ENCODE results near the gene ATXN2. TPM values are rescaled to one million over a fixed set of nuclear protein-coding genes. Genes with fewer than 3 reads are reported as not detected.
"Not testable (repeated sequence)": the region's sequence is repeated elsewhere in the genome, so short reads cannot be mapped to it uniquely, and the experiment has no call there.

Gene ATXN2
- total and polyA plus RNA-seq, 4 donors, result 11.5 to 33.1 (median 22.1) TPM

DNA sequence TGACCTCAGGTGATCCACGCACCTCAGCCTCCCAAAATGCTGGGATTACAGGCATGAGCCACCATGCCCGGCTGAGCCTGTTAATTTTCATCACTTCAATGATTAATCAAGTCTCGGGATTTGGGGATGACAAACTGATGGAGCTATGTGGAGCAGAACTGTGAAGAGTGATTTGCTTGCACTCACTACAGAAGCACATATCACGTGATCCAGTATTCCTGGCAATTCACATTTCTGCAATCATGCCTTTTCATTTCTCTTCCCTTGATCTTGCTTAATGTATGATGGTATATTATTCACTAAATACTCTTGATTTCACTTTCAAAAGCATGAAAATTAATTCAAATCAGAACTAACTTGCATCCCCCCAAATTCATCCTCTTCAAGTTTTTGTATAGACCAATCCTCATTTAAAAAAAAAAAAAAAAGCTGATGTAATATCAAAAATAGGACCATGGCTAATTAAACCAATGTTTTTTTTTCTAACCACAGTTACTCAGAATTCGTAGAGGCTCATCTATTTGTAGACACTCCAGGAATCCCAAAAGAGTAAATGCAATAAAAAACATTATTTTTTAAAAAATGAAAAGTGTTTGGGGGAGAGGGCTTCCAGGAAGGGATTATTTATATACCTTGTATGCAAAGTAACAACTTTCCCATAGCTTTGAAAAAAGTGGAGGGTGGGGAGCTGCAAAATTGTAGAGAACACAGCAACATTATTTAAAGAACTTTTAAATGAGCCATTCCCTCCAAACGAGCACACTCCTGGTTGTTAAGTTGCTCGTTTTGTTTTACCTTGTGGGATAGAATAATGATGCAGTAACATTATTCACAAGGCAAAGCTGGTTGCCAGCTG is 7.0 kb upstream of the ATXN2 start:
- Histone ChIP-seq H3K9ac (ENCODE audit: low read depth in 1 of 2, low read length in 2 of 2) (no peak overlapping the region), H3K27ac (ENCODE audit: low read depth in 1 of 2, low read length in 2 of 2) (no peak overlapping the region), H3K4me1 (ENCODE audit: control insufficient read depth in 4 of 4, insufficient read depth in 4 of 4, low read length in 3 of 4) (no peaks in the 10 kb centered on the region), H3K36me3 (ENCODE audit: control insufficient read depth in 4 of 4, insufficient read depth in 3 of 4, low read depth in 1 of 4, low read length in 3 of 4) (no peaks in the 10 kb centered on the region), H3K27me3 (ENCODE audit: control insufficient read depth in 4 of 4, insufficient read depth in 4 of 4, low read length in 3 of 4) (no peaks in the 10 kb centered on the region), H3K4me3 (ENCODE audit: low read depth in 1 of 3, low read length in 3 of 3) (no peak overlapping the region), H3K9me3 (ENCODE audit: control insufficient read depth in 4 of 4, low read length in 3 of 4) (no peaks in the 10 kb centered on the region)
- WGBS, result 91% methylated on average over 7 of the region's 7 CpGs
- DNase-seq (ENCODE audit: low spot score), result no peak
- no peak for TF ChIP-seq GABPA (IDR thresholded peaks at IDR 0.05 in 1 of 2, conservative IDR thresholded peaks at IDR 0.05 in 1 of 2)
- no peak for TF ChIP-seq JUND (IDR thresholded peaks at IDR 0.05)
- no peak for TF ChIP-seq RAD21 (IDR thresholded peaks at IDR 0.05)
- TF ChIP-seq, protein P1, sequence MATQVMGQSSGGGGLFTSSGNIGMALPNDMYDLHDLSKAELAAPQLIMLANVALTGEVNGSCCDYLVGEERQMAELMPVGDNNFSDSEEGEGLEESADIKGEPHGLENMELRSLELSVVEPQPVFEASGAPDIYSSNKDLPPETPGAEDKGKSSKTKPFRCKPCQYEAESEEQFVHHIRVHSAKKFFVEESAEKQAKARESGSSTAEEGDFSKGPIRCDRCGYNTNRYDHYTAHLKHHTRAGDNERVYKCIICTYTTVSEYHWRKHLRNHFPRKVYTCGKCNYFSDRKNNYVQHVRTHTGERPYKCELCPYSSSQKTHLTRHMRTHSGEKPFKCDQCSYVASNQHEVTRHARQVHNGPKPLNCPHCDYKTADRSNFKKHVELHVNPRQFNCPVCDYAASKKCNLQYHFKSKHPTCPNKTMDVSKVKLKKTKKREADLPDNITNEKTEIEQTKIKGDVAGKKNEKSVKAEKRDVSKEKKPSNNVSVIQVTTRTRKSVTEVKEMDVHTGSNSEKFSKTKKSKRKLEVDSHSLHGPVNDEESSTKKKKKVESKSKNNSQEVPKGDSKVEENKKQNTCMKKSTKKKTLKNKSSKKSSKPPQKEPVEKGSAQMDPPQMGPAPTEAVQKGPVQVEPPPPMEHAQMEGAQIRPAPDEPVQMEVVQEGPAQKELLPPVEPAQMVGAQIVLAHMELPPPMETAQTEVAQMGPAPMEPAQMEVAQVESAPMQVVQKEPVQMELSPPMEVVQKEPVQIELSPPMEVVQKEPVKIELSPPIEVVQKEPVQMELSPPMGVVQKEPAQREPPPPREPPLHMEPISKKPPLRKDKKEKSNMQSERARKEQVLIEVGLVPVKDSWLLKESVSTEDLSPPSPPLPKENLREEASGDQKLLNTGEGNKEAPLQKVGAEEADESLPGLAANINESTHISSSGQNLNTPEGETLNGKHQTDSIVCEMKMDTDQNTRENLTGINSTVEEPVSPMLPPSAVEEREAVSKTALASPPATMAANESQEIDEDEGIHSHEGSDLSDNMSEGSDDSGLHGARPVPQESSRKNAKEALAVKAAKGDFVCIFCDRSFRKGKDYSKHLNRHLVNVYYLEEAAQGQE (IDR thresholded peaks at IDR 0.05), result no peak

DNA sequence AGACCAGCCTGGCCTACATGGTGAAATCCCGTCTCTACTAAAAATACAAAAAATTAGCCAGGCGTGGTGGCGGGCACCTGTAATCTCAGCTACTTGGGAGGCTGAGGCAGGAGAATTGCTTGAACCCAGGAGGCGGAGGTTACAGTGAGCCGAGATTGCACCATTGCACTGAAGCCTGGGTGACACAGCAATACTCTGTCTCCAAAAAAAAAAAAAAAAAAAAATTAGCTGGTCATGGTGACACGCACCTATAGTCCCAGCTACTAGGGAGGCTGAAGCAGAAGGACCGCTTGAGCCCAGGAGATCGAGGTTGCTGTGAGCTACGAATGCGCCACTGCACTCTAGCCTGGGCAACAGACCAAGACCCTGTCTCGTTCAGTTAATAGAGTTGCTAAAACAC is 3.7 kb upstream of the ATXN2 start:
- H3K9ac ChIP-seq (ENCODE audit: low read depth in 1 of 2, low read length in 2 of 2); DNase-seq (ENCODE audit: low spot score); H3K4me3 ChIP-seq (ENCODE audit: low read depth in 1 of 3, low read length in 3 of 3); H3K27me3 ChIP-seq (ENCODE audit: control insufficient read depth in 4 of 4, insufficient read depth in 4 of 4, low read length in 3 of 4); H3K36me3 ChIP-seq (ENCODE audit: control insufficient read depth in 4 of 4, insufficient read depth in 3 of 4, low read depth in 1 of 4, low read length in 3 of 4); H3K4me1 ChIP-seq (ENCODE audit: control insufficient read depth in 4 of 4, insufficient read depth in 4 of 4, low read length in 3 of 4); H3K9me3 ChIP-seq (ENCODE audit: control insufficient read depth in 4 of 4, low read length in 3 of 4); H3K27ac ChIP-seq (ENCODE audit: low read depth in 1 of 2, low read length in 2 of 2): not testable (repeated sequence)
- WGBS, result 96% methylated on average over 11 of the region's 11 CpGs

DNA sequence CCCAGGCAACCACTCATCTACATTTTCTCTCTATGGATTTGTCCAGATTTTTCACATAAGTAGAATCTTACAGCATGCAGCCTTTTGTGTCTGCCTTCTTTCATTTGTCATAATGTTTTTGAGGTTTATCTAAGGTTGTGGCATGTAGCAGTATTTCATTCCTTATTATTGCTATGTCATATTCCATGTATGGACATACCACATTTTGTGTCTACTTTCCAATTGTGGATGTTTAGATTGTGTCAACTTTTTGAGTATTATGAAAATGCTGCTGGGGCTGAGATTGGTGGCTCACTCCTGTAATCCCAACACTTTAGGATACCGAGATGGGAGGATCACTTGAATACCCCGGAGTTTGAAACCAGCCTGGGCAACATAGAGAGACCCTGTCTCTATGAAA is 3.2 kb upstream of the ATXN2 start:
- Histone ChIP-seq H3K27me3 (ENCODE audit: control insufficient read depth in 4 of 4, insufficient read depth in 4 of 4, low read length in 3 of 4) (no peaks in the 10 kb centered on the region), H3K4me3 (ENCODE audit: low read depth in 1 of 3, low read length in 3 of 3) (no peak overlapping the region), H3K4me1 (ENCODE audit: control insufficient read depth in 4 of 4, insufficient read depth in 4 of 4, low read length in 3 of 4) (peaks cover 3 to 12% (median 6%) of the 10 kb centered on the region in 4 donors), H3K9ac (ENCODE audit: low read depth in 1 of 2, low read length in 2 of 2) (no peak overlapping the region), H3K36me3 (ENCODE audit: control insufficient read depth in 4 of 4, insufficient read depth in 3 of 4, low read depth in 1 of 4, low read length in 3 of 4) (no peaks in the 10 kb centered on the region), H3K27ac (ENCODE audit: low read depth in 1 of 2, low read length in 2 of 2) (no peak overlapping the region), H3K9me3 (ENCODE audit: control insufficient read depth in 4 of 4, low read length in 3 of 4) (no peaks in the 10 kb centered on the region)
- TF ChIP-seq GABPA (IDR thresholded peaks at IDR 0.05 in 1 of 2, conservative IDR thresholded peaks at IDR 0.05 in 1 of 2) (no peak), JUND (IDR thresholded peaks at IDR 0.05) (no peak), EGR1 (IDR thresholded peaks at IDR 0.05; ENCODE audit: low read depth in 2 of 2) (no peak), HNF4G (IDR thresholded peaks at IDR 0.05) (no peak)
- TF ChIP-seq, protein P2, sequence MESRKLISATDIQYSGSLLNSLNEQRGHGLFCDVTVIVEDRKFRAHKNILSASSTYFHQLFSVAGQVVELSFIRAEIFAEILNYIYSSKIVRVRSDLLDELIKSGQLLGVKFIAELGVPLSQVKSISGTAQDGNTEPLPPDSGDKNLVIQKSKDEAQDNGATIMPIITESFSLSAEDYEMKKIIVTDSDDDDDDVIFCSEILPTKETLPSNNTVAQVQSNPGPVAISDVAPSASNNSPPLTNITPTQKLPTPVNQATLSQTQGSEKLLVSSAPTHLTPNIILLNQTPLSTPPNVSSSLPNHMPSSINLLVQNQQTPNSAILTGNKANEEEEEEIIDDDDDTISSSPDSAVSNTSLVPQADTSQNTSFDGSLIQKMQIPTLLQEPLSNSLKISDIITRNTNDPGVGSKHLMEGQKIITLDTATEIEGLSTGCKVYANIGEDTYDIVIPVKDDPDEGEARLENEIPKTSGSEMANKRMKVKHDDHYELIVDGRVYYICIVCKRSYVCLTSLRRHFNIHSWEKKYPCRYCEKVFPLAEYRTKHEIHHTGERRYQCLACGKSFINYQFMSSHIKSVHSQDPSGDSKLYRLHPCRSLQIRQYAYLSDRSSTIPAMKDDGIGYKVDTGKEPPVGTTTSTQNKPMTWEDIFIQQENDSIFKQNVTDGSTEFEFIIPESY (IDR thresholded peaks at IDR 0.05), result no peak
- DNase-seq (ENCODE audit: low spot score), result no peak
- WGBS, result 98% methylated on average over 2 of the region's 2 CpGs

DNA sequence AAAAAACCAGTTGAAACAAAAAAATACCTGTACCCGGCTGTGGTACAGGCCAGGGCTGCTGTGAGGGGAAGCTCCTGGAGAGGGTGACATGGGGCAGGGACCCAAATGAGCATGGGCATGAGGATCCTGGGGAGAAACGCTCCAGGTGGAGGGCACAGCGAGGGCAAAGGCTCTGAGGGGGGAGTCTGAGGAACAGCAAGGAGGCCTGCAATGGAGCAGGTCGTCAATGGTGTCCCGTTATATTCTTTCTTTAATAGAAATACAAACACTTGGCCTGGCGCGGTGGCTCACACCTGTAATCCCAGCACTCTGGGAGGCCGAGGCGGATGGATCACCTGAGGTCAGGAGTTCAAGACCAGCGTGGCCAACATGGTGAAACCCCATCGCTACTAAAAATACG is 1.9 kb upstream of the ATXN2 start:
- not testable (repeated sequence) for H3K27me3 ChIP-seq (ENCODE audit: control insufficient read depth in 4 of 4, insufficient read depth in 4 of 4, low read length in 3 of 4); H3K9ac ChIP-seq (ENCODE audit: low read depth in 1 of 2, low read length in 2 of 2); DNase-seq (ENCODE audit: low spot score); H3K36me3 ChIP-seq (ENCODE audit: control insufficient read depth in 4 of 4, insufficient read depth in 3 of 4, low read depth in 1 of 4, low read length in 3 of 4); H3K9me3 ChIP-seq (ENCODE audit: control insufficient read depth in 4 of 4, low read length in 3 of 4); H3K4me3 ChIP-seq (ENCODE audit: low read depth in 1 of 3, low read length in 3 of 3)
- Histone ChIP-seq H3K4me1 (ENCODE audit: control insufficient read depth in 4 of 4, insufficient read depth in 4 of 4, low read length in 3 of 4) (peaks cover 5 to 25% (median 17%) of the 10 kb centered on the region in 4 donors), H3K27ac (ENCODE audit: low read depth in 1 of 2, low read length in 2 of 2) (peak overlapping the region in 1 of 2 donors; percentile 41)
- WGBS, result 89% methylated on average over 12 of the region's 12 CpGs

Data from liver (tissue), 9 donors.